T follicular helper cell (primary cell): ENCODE measurements around the gene DNAJC4.
A peak's percentile ranks its signal among the peaks of the same experiment; 100 is the strongest.
"Not testable (repeated sequence)": the region's sequence is repeated elsewhere in the genome, so short reads cannot be mapped to it uniquely, and the experiment has no call there.

Source experiments
- DNase-seq: peaks from one replicate; pipeline ENCODE4 v3.0.0-alpha.2; 2020; ENCODE audit warnings: low read depth

The DNAJC4 gene

DNA sequence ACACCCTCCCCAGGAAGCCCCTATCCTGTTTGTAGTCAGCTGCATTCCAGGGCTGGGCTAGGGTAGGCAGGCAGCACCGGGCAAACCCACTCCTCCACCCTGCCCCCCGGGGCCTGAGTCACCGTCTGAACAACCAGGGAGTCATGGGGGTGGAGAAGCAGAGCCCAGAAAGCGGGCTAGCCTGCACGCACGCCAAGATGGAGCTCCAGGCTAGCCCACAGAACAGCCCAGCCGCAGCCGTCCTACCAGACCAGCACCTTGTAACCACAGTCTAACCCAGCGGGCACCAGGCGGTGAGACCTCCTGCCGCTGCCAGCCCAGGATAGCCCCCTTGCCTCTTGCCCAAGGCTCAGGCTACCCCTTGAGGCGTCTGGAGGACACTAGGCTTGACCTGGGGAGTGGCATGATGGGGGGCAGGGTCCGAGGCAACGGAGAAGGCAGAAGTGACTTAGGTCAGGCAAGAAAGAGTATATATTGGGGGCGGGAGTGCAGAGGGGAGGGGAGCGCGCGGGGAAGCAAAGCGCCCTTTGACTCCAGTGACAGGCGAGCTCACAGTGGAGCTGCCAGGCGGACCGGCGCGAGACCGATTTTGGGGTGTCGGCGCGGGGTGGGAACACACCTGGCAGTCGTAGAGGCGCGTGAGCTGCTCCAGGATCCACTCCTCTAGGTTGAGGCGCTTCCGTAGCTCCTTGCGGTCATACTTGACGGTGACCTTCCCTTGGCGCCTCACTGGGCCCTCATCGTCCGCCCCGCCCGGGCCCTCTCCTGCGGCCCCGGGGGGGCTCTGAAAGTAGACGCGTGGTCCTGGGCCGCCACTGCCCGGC lies 15.7 kb downstream of the DNAJC4 start:
- DNase-seq = peak; percentile 49

DNA sequence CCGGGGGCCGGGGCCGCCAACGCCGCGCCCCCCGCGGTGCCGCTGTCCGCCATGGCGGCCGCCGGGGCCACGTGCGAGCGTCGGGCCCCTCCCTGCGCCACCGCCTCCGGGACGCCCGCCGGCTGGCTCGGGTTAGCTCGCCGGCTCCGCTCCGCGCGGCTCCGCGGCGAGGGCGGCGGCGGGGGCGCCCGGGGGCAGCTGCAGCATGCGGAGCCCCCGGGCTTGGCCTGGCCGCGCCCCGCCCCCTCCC lies 16.2 kb downstream of the DNAJC4 start:
- DNase-seq = not testable (repeated sequence)

DNA sequence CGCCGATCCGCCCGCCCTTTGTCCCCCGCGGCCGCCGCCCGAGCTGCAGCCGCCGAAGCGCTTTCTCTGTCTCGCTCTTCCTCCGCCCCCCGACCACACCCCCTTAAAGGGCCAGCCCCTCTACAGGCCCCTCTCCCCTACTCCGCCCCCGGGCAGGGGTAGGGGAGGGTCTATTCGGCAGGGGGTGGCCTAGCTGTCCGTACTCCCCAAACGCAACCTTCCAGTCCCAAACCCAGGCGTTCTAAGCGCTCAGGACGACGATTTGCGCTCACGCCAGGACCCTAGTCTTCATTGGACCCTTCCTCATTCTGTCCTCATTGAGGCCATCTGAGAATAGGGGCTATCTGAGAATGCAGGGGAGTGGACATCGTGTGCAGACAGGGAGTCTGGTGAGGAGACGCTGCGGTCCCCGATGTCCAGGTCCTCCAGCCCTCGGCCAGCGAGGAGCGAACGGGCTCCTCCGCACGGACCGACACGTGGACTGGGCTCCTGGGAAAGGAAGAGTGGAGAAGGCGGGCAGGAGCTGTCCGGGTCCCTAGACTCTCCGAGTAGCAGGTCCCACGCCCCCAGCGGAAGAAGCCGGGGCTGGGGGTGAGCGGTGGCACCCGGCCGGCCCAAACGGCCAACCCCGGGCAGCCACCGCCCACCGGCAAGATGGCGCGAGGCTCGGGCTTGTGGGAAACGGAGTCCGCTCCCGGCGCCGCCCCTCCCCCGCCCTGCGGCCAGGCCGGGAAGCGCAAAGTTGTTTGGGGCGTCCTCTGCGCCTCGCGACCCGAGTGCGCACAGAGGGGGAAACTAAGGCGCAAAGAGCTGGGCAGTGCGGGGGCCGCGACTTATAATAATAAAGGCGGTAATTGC lies 16.8 kb downstream of the DNAJC4 start, which contains the start of gene PPP1R14B:
TSS of gene PPP1R14B (minus strand) at position 73 of the 858 bp plus-strand sequence. CDS start 270 bp downstream, outside the sequence.
- peak; percentile 67 for DNase-seq

DNA sequence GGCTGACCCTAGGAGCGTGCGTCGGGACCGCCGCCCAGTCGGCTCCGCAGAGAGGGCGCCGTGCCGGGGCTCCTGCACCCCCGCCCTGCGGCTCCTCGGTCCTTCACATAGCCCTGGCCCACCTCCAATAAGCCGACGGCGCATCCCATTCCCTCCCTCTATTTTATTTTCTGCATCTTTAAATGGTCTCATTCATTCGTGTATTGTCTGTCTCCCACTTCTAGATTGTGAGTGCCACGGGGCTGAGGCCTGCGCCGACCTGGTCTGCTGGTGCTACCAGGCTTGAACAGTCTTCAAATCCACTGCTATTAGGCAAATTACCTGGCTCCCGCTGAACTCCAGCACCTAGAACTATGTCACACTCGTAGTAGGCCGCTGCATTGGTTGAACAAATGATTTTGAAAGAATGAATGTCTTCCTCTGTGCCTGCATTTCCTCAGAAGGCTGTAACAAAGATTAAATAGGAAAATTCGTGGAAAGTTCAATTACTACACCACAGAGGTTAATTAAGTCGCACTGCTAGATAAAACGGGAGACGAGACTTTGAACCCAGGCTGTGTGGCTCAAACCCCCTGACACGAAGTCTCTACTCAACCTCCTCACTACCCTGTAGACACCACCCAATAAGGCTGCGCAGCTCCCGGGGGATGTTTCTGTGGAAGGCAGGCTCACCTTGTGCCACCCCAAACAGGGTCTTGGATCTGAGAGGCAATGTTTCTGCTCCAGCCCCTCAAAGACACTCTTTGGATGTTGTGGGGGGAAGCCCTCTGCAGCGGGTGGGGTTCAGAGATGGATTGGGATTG lies 17.6 kb downstream of the DNAJC4 start:
- no peak for DNase-seq

DNA sequence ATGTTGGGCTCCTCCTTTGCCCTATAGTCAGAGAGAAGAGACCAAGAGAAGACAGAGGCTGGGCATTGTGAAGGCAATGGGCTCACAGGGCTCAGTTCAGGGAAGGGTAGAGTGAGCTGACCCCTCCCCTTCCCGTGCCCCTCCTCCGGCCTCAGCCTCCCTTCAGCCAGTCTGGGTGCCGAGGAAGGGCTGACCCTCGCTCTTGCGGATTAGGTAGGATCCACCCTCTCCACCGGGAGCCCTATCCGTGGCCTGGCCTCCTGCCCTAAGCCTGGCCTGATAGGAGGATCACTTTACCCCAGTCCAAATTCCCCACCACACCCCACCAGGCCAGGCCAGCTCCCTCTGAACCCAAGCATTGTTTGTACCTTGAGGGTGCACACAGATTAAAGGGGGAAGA lies 18.2 kb downstream of the DNAJC4 start:
- no peak for DNase-seq

DNA sequence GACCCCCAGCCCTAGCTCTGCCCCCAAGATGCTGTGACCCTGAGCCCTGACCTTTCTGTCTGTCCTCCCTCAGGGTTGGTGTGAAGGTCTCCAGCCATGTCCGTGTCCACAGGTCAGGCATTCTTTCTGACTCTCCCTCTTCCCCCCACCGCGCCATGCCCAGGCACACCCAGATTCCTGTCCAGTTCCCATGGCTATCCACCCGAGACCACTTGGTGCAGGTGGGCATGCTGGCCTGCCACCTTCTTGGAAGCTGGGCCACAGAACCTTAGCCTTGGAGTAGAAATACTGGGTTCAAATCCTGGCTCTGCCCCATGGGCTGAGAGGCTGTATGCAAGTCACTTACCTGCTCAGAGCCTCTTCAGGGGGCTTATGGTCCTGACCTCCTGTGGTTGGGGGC lies 18.7 kb downstream of the DNAJC4 start:
- DNase-seq = no peak

DNA sequence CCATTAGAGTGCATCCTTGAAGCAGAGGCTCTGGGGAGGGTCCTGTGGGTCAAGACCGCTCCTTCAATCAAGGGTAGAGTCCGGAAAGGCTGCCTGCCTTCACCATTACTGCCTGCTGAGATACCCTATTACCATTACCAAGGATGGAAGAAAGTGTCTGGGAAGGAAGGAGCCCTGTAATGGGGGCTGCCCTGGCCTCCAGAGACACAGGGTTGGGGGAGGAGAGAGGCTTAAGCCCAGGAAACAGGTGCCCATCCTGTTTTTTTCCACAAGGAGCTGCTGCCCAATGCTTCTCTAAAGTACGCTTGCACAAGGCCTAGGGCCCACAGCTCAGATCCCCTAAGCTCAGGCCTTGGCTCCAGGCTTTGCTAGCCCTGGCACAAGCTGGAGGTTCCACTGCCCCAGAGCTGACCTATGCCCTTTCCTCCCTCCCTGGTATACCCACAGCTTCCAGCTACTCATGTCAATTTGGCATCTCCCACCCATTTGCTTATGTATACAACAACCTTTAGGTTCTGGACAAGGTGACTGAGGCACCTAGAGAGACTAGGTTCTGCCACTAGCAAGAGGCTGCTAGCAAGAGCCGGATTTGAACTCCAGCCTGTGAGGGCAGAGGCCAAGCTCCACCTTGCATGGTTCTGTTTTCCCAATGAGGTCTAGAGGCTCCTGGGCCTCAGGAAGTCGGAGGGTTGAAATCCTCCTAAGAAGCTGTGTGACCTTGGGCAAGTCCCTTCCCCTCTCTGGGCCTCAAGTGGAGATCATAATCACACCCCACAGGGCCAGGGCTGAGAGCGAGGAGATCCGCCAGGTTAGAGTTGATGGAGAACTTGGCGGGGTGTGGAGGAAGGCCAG lies 19.4 kb downstream of the DNAJC4 start:
- DNase-seq = no peak

DNA sequence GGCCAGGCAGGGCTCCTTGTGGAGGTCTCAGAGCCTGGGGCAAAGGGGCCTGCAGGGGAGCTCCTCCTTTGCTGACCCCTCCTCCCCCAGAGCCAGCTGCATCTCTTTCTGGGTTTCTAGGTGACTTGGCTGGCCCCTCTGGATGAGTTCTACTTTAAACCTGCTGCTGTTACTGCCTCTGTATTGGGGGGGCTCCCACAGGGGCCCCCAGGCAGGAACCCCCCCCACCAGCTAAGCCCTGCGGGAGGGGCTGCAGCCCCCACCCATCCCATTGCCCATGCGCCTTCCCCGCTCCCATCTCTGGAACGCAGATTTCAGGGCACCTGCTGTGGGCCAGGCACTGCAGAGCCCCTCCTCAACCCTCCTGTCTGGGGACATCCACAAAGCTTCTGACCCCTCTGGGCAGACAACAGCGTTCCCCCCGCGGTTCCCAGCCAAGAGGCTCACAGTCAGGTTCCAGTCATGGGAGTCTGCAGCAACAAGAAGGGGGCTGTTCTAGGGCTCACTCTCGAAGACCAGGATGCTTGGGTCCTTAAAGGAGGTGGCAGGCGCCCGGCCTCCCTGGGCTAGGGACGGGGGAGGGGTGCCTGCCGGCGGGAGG lies 20.2 kb downstream of the DNAJC4 start:
- no peak for DNase-seq

DNA sequence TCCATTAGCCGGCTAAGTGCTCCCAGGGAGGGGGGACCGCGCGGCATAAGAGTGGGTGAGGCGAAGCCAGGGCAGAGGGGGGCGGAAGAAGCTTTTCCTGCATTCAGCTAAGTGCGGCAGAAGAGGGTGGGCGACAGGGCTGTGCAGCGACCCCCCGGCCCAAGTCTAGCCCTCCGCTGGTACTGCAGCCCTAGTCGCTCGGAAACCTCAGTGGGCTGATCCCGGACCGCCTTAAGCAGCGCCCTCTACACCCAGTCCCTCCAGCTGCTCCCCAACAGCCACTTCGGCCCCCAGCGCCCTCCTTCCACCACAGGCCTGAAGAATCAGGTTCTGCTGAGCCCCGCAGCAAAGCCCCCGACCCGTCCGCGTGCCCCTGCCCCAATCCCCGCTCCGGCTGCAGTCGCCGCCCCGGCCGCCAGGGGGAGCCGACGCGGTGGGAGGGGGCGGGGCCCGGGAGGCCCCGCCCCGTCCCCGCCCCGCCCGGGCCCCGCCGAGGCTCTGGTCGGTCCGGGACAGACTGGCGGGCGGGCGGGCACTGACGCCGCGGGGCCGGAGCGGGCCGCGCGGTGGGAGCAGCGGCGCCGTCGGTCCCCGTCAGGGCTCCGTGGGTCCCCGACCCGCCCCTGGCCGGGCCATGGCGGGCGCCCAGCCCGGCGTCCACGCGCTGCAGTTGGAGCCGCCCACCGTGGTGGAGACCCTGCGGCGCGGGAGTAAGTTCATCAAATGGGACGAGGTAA lies 20.8 kb downstream of the DNAJC4 start, which contains the start of gene PLCB3:
TSS of gene PLCB3 (plus strand) at position 515 of the 737 bp plus-strand sequence. CDS start at position 635, 120 bp downstream.
- peak; percentile 41 for DNase-seq

DNA sequence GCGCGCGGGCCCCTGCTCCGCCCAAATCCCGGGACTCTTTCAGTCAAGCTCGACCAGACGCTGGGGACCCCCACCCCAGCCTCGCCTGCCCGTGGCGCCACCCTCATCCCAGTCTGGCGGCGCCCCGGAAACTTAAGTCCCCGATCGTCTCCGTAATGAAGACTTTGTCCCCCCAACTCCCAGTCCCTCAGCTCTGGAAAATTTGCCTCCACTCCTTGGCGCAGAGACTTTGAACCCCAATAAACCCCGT lies 21.3 kb downstream of the DNAJC4 start:
- DNase-seq = no peak

DNA sequence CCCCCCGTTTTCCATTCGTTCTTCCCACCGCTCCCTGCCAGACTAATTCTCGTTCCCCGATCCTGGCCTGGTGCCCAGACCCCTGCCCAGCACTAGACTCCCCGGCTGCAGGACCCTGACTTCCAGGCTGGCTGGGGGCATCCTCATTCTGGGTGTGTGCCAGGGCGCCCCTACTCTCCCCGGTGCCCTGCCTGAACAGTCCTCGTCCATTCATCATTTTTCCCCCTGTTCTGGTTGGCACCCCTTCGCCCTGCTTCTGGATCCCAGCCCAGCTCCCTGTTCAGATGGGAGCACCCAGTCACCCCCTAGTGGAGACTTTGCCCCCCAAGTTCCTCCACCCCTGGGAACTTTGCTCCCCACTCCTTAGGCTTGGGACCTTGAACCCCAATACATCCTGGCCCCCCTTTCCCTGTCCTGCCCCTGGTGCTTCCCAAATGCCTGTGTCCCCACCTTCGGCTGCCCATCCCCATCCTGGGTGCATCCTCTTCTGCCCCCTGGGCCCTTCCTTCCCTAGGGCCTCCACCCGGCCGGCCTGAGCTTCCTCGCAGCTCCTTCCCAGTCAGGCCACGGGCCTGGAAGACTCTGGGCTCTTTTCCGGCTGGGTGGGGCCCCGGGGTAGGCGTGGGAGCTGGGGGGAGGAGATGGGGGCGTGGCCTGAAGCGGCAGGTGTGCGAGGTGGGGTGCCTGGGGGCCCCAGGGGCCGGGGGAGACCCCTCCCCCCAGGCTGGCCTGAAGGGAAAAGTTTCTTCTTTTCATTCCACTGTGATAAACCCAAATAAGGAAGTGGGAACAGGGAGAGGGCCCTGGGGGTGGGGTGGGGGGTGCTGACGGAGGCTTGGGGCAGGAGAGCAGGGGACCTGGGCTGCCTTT lies 21.9 kb downstream of the DNAJC4 start:
- DNase-seq = no peak

DNA sequence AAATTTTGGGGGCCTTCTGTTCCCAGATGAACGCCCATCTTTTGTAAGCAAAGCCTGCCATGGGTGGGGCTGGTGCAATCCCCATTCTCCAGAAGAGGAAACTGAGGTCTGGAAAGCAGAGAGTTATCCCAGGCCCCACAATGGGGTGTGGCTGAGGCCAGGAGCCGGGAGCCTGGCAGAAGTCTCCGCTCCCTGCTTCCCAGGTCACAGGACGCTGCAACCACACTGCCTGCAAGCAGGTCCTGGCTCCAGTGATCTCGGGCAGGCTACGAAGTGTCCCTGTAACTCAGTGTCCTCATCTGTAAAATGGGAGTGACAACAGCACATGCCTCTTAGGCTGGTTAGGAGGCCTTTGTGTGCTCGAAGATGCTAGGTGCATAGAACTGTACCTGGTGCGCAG lies 22.7 kb downstream of the DNAJC4 start:
- DNase-seq = no peak

DNA sequence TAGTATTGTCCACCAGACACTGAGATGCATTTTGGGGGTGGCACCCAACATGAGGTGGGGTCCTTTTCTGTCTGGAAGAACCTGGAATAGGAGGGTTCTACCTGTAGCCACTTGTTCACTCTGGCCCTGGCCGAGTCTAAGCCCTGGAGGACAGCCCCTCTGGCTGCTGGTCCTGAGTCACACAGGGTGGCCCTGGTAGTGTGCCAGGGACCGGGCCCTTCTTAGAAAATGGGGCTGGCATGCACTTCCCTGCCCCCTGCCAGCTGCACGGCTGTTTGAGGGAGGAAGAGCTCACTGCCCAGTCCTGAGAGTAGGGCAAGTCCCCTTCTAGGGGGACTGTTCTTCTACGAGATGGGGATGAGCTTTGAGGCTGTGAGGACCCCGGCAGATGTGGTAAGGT lies 23.1 kb downstream of the DNAJC4 start:
- no peak for DNase-seq

DNA sequence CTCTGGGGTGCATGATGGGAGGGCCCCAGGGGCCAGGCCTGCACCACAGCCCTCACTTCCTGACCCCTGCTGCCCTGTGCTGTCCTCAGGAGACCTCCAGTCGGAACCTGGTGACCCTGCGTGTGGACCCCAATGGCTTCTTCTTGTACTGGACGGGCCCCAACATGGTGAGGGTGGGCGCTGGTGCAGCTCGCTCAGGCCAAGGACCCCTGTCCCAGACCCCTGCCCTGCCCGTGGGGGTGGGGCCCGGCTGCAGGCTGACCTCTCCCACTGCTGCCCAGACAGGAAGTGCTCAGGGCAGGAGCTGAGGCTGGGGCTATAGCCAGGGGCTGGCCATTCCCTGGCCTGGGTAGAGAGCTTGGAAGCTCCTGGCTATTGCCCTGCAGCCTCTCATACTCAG lies 24.0 kb downstream of the DNAJC4 start:
- DNase-seq = no peak

DNA sequence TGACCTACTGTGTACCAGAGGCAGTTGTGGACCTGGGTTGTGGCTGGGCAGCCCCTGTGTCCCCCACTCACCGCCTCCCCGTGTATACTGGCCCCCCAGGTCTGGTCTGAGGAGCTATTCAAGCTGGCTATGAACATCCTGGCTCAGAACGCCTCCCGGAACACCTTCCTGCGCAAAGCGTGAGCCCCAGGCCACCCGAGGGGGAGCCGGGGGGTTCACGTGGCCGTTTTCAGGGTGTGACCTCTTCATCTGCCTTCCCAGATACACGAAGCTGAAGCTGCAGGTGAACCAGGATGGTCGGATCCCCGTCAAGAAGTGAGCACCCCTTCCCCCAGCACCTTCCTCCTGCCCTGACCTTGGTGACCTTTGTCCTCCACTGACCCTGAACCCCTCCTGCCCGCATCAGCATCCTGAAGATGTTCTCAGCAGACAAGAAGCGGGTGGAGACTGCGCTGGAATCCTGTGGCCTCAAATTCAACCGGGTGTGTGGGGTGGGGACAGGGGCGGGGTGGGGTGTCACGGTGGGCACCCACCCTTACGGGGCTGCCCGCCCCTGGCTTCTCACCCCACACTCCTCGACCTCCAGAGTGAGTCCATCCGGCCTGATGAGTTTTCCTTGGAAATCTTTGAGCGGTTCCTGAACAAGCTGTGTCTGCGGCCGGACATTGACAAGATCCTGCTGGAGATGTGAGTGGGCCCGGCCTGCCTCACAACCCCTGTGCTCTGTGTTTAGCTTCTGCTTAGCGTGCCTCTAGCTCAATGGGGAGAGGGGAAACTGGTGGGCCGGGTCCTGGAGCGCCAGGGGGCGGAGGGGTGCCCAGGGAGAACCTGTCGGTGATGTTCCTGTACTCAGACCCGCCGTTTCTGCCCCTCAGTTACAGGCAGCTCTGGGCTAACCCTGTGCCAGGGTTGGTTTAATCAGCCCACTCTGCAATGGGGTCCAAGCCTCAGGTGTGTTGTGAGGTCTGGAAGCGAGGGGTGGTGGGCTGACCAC lies 25.1 kb downstream of the DNAJC4 start:
- no peak for DNase-seq

DNA sequence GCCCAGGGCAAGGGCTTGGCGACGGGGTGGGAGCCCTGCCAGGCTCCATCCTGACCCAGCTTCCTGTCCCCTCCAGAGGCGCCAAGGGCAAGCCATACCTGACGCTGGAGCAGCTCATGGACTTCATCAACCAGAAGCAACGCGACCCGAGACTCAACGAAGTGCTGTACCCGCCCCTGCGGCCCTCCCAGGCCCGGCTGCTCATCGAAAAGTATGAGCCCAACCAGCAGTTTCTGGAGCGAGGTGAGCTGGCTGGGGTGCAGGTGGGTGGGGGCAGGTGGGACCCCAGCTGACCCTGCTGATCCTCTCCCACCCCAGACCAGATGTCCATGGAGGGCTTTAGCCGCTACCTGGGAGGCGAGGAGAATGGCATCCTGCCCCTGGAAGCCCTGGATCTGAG lies 26.0 kb downstream of the DNAJC4 start:
- DNase-seq = no peak

DNA sequence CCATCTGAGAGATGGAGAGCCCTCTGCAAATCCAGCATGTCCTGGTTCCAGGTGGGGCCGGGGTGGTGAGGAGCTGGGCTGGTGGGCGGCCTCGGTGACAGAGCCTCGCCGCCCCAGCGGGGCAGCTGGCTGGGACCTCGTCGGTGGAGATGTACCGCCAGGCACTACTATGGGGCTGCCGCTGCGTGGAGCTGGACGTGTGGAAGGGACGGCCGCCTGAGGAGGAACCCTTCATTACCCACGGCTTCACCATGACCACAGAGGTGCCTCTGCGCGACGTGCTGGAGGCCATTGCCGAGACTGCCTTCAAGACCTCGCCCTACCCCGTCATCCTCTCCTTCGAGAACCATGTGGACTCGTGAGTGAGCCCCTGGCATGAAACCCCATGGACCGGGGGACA lies 28.0 kb downstream of the DNAJC4 start:
- no peak for DNase-seq

DNA sequence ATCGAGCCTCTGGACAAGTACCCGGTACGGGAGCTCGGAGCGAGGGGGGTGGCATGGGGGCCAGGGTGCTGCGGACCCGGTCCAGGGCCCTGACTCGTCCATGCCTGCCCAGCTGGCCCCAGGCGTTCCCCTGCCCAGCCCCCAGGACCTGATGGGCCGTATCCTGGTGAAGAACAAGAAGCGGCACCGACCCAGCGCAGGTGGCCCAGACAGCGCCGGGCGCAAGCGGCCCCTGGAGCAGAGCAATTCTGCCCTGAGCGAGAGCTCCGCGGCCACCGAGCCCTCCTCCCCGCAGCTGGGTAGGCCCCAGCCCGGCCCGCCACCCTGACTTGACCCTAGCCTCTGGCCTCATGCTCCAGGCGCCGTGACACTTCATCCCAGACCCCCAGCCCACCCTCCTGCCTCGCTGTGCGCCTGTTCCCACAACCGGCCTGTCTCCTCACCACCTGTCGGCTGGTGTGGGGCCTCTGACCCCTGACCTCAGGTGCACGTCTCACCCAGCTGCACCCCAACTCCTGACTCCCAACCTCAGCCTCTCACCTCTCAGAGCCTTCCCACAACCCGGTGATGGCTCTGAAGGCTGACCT lies 28.7 kb downstream of the DNAJC4 start:
- no peak for DNase-seq
